GM13977 (cell line): ENCODE results near the gene AUTS2.

Source experiments
- DNase-seq: peaks from one replicate; pipeline ENCODE4 v3.0.0; 2012; ENCODE audit warnings: low spot score
- CTCF ChIP-seq: IDR thresholded peaks from 2 replicates; pipeline ENCODE4 v1.5.1; 2012; ENCODE audit warnings: mild to moderate bottlenecking, control low read depth; ENCODE audit not compliant: insufficient read depth; ENCODE audit errors: extremely low read depth, missing control alignments
- in situ Hi-C: fragments of 300-500 bp; cut with MboI; formaldehyde crosslinking; loops from one replicate; pipeline ENCODE4 v1.12.0; 2022; ENCODE audit warnings: low sequenced_read_pairs, low pct_unique_long_range_greater_than_20kb, mixed read lengths, inconsistent platforms; ENCODE audit not compliant: unreplicated experiment

Gene AUTS2

GRCh38 chr7:69840248-69840647, 242.0 kb downstream of the AUTS2 start:
- no peak for TF ChIP-seq CTCF
- in situ Hi-C loops, result no loop called here
- DNase-seq, result no peak

- in situ Hi-C loops, result no loop called here
- no peak for TF ChIP-seq CTCF
These were observed 245.4 kb downstream of the AUTS2 start for GRCh38 chr7:69843653-69844052.

GRCh38 chr7:69844264-69844868, 246.1 kb downstream of the AUTS2 start:
- no peak for TF ChIP-seq CTCF
- in situ Hi-C loops, result no loop called here
- no peak for DNase-seq

More at GRCh38 chr7:69843653-69844052, 245.4 kb downstream of the AUTS2 start:
- DNase-seq, result no peak

GRCh38 chr7:69845721-69846495, 247.6 kb downstream of the AUTS2 start:
- TF ChIP-seq CTCF, result no peak
- in situ Hi-C loops, result no loop called here
- no peak for DNase-seq

- in situ Hi-C loops, result no loop called here
These were observed 249.8 kb downstream of the AUTS2 start for GRCh38 chr7:69847921-69848612.

More at GRCh38 chr7:69847921-69848612, 249.8 kb downstream of the AUTS2 start:
- TF ChIP-seq CTCF, result no peak
- no peak for DNase-seq
